Thyroid gland (tissue), 4 donors: Measurements from ENCODE around the gene SLC30A1.

Experiments used
- POLR2A ChIP-seq, 2 donors: fragments of 450-650 bp; IDR thresholded peaks; one replicate each; pipeline ENCODE4 v1.6.1; 2017; ENCODE audit warnings: antibody characterized with exemption in 2 of 2, mild to moderate bottlenecking in 2 of 2, moderate library complexity in 1 of 2
- TF ChIP-seq, protein P1 (sequence below), 6 experiments: fragments of 200-600 bp in 3 of 6; fragments of 450-650 bp in 3 of 6; sonication (generic) in 3 of 6; IDR thresholded peaks; one replicate each; pipeline ENCODE4 v1.5.1; 2016 to 2019; ENCODE audit warnings: antibody characterized with exemption in 6 of 6, mild to moderate bottlenecking in 2 of 6, inconsistent platforms in 1 of 6, moderate library complexity in 1 of 6

DNA sequence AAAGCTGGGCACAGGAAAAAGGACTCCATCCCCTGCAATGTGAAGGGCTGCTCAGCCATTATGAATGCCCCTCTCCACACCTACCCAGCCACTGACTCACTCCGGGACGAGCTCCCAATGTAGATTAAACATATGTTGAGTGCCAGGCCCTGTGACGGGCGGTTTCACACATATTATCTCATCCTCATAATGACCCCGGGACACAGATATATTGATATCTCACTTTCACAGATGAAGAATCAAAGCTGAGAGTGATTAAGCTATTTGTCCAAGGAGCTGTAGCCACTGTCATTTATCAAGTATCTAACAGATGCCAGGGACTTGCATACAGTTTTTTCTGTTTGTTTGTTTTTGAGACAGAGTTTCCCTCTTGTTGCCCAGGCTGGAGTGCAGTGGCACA is 35.0 kb upstream of the SLC30A1 start:
- TF ChIP-seq, protein P1, sequence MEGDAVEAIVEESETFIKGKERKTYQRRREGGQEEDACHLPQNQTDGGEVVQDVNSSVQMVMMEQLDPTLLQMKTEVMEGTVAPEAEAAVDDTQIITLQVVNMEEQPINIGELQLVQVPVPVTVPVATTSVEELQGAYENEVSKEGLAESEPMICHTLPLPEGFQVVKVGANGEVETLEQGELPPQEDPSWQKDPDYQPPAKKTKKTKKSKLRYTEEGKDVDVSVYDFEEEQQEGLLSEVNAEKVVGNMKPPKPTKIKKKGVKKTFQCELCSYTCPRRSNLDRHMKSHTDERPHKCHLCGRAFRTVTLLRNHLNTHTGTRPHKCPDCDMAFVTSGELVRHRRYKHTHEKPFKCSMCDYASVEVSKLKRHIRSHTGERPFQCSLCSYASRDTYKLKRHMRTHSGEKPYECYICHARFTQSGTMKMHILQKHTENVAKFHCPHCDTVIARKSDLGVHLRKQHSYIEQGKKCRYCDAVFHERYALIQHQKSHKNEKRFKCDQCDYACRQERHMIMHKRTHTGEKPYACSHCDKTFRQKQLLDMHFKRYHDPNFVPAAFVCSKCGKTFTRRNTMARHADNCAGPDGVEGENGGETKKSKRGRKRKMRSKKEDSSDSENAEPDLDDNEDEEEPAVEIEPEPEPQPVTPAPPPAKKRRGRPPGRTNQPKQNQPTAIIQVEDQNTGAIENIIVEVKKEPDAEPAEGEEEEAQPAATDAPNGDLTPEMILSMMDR (IDR thresholded peaks at IDR 0.05) = no peak
- TF ChIP-seq POLR2A (IDR thresholded peaks at IDR 0.05) = no peak
